MM.1S (cell line): ENCODE data around the gene HEBP1.
A peak's percentile ranks its signal among the peaks of the same experiment; 100 is the strongest.

Experiments used
- DNase-seq: peaks from one replicate; pipeline ENCODE4 v3.0.0-alpha.2; 2015
- H2AFZ ChIP-seq: fragments of 300-600 bp; sonication (generic); 2 replicates; pipeline ENCODE4 v1.6.0; 2016; ENCODE audit warnings: antibody characterized with exemption, low read length
- H3F3A ChIP-seq: fragments of 300-600 bp; sonication (generic); 2 replicates; pipeline ENCODE4 v1.6.1; 2016; ENCODE audit warnings: mild to moderate bottlenecking, antibody characterized with exemption, low read length, moderate library complexity, mixed read lengths; ENCODE audit not compliant: insufficient read depth
- H3K27ac ChIP-seq: fragments of 300-600 bp; sonication (generic); 2 replicates; pipeline ENCODE4 v1.5.1; 2016; ENCODE audit warnings: mild to moderate bottlenecking, low read length
- H3K27me3 ChIP-seq: fragments of 300-600 bp; sonication (generic); replicated peaks from 2 replicates; pipeline ENCODE4 v1.6.0; 2016; ENCODE audit warnings: low read length; ENCODE audit not compliant: insufficient read depth
- H3K36me3 ChIP-seq: fragments of 300-600 bp; sonication (generic); replicated peaks from 2 replicates; pipeline ENCODE4 v1.6.1; 2016; ENCODE audit warnings: mild to moderate bottlenecking, low read length, mixed read lengths; ENCODE audit not compliant: insufficient read depth
- H3K4me1 ChIP-seq: fragments of 300-600 bp; sonication (generic); 2 replicates; pipeline ENCODE4 v1.6.1; 2016; ENCODE audit warnings: low read length, mixed read lengths
- H3K4me2 ChIP-seq: fragments of 300-600 bp; sonication (generic); 2 replicates; pipeline ENCODE4 v1.6.0; 2016; ENCODE audit warnings: low read depth, low read length
- H3K4me3 ChIP-seq: fragments of 300-600 bp; sonication (generic); 2 replicates; pipeline ENCODE4 v1.5.1; 2016; ENCODE audit warnings: low read length, mixed read lengths
- H3K79me2 ChIP-seq: fragments of 300-600 bp; sonication (generic); 2 replicates; pipeline ENCODE4 v1.6.1; 2016; ENCODE audit warnings: mixed run types, low read length, mixed read lengths
- H3K9ac ChIP-seq: fragments of 300-600 bp; sonication (generic); 2 replicates; pipeline ENCODE4 v1.6.1; 2016; ENCODE audit warnings: low read length, mixed read lengths
- H3K9me2 ChIP-seq: fragments of 300-600 bp; sonication (generic); replicated peaks from 2 replicates; pipeline ENCODE4 v1.6.1; 2016; ENCODE audit warnings: mild to moderate bottlenecking, low read length, mixed read lengths; ENCODE audit not compliant: insufficient read depth
- H3K9me3 ChIP-seq: fragments of 300-600 bp; sonication (generic); replicated peaks from 2 replicates; pipeline ENCODE4 v1.6.1; 2016; ENCODE audit warnings: mild to moderate bottlenecking, low read length, mixed read lengths; ENCODE audit not compliant: insufficient read depth
- H4K20me1 ChIP-seq: fragments of 300-600 bp; sonication (generic); 2 replicates; pipeline ENCODE4 v1.6.1; 2016; ENCODE audit warnings: mild to moderate bottlenecking, low read length, moderate library complexity, mixed read lengths; ENCODE audit not compliant: insufficient read depth
- EZH2 ChIP-seq: fragments of 300-600 bp; sonication (generic); optimal IDR thresholded peaks from 2 replicates; pipeline ENCODE3; 2017; ENCODE audit warnings: low read depth, mild to moderate bottlenecking, antibody characterized with exemption, low read length, mixed read lengths
- EZH2phosphoT487 ChIP-seq: fragments of 300-600 bp; sonication (generic); IDR thresholded peaks from 2 replicates; pipeline ENCODE4 v1.6.1; 2018; ENCODE audit warnings: antibody characterized with exemption, low read length
- TF ChIP-seq, protein P1 (sequence below): fragments of 300-600 bp; sonication (generic); IDR thresholded peaks from 2 replicates; pipeline ENCODE4 v1.5.1; 2016; ENCODE audit warnings: antibody characterized with exemption, low read length, mixed read lengths

The HEBP1 gene

GRCh38 chr12:12946686-12947355 lies 53.2 kb downstream of the HEBP1 start:
- DNase-seq, result no peak
- Histone ChIP-seq H3K36me3 (peaks cover 2% of the 10 kb centered on the region; the same call in 1 of the 2 replicates), H3K27ac (no peak overlapping the region), H3K79me2 (peaks cover 76% of the 10 kb centered on the region), H3K4me1 (peaks cover 38% of the 10 kb centered on the region), H3F3A (peaks cover 9% of the 10 kb centered on the region), H3K9me2 (no peaks in the 10 kb centered on the region), H3K4me2 (peak overlapping the region; percentile 1; the same call in 1 of the 2 replicates), H3K9me3 (no peaks in the 10 kb centered on the region), H2AFZ (no peak overlapping the region), H3K4me3 (no peak overlapping the region), H3K9ac (no peak overlapping the region), H3K27me3 (no peaks in the 10 kb centered on the region), H4K20me1 (no peaks in the 10 kb centered on the region)
- TF ChIP-seq, protein P1, sequence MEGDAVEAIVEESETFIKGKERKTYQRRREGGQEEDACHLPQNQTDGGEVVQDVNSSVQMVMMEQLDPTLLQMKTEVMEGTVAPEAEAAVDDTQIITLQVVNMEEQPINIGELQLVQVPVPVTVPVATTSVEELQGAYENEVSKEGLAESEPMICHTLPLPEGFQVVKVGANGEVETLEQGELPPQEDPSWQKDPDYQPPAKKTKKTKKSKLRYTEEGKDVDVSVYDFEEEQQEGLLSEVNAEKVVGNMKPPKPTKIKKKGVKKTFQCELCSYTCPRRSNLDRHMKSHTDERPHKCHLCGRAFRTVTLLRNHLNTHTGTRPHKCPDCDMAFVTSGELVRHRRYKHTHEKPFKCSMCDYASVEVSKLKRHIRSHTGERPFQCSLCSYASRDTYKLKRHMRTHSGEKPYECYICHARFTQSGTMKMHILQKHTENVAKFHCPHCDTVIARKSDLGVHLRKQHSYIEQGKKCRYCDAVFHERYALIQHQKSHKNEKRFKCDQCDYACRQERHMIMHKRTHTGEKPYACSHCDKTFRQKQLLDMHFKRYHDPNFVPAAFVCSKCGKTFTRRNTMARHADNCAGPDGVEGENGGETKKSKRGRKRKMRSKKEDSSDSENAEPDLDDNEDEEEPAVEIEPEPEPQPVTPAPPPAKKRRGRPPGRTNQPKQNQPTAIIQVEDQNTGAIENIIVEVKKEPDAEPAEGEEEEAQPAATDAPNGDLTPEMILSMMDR, result no peak
- TF ChIP-seq EZH2, result no peak
- no peak for TF ChIP-seq EZH2phosphoT487

DNA sequence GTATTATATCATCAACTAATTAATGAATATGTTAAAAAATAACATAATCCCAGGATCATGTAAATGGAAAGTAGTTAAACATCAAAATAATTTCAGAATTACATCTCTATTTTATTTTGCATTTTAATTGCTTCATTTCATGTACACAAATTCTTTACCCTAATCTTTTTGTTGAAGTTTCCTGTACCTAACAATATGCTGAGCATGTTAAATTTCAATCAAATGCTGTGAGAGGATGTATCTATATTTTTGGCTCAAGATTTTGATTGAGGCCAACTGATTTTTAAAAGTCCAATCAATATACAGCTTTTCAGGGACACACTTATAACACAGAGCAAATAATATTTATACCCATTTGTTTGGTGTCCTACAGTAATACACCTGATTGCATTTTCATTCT lies 54.5 kb downstream of the HEBP1 start:
- no peaks in the 10 kb centered on the region; the same call in 1 of the 2 replicates for H3F3A ChIP-seq
- H3K4me1 ChIP-seq, result peaks cover 41% of the 10 kb centered on the region
- DNase-seq, result no peak
- H3K27me3 ChIP-seq, result no peaks in the 10 kb centered on the region
- no peak overlapping the region for H3K9ac ChIP-seq
- H4K20me1 ChIP-seq, result no peaks in the 10 kb centered on the region
- H2AFZ ChIP-seq, result no peak overlapping the region
- no peaks in the 10 kb centered on the region for H3K9me2 ChIP-seq
- peaks cover 2% of the 10 kb centered on the region; the same call in 1 of the 2 replicates for H3K36me3 ChIP-seq
- TF ChIP-seq EZH2phosphoT487 (no peak), EZH2 (no peak)
- TF ChIP-seq, protein P1, result no peak
- no peak overlapping the region for H3K4me2 ChIP-seq
- H3K27ac ChIP-seq, result no peak overlapping the region
- H3K4me3 ChIP-seq, result no peak overlapping the region
- H3K9me3 ChIP-seq, result no peaks in the 10 kb centered on the region
- H3K79me2 ChIP-seq, result peaks cover 64% of the 10 kb centered on the region

GRCh38 chr12:12943586-12944260 lies 56.3 kb downstream of the HEBP1 start:
- H3F3A ChIP-seq, result no peaks in the 10 kb centered on the region; the same call in 1 of the 2 replicates
- no peaks in the 10 kb centered on the region for H3K27me3 ChIP-seq
- DNase-seq, result no peak
- TF ChIP-seq EZH2 (no peak), EZH2phosphoT487 (no peak)
- TF ChIP-seq, protein P1, result no peak
- no peaks in the 10 kb centered on the region for H3K9me3 ChIP-seq
- peaks cover 30% of the 10 kb centered on the region for H3K4me1 ChIP-seq
- no peak overlapping the region for H3K4me2 ChIP-seq
- H4K20me1 ChIP-seq, result no peaks in the 10 kb centered on the region
- no peak overlapping the region for H3K4me3 ChIP-seq
- H3K36me3 ChIP-seq, result peaks cover 1% of the 10 kb centered on the region; the same call in 1 of the 2 replicates
- H3K9ac ChIP-seq, result no peak overlapping the region
- H3K27ac ChIP-seq, result no peak overlapping the region
- no peak overlapping the region for H2AFZ ChIP-seq
- H3K9me2 ChIP-seq, result no peaks in the 10 kb centered on the region
- peaks cover 45% of the 10 kb centered on the region for H3K79me2 ChIP-seq
